Esophagus (tissue), 2 donors: Measurements from ENCODE around the gene DYSF. TPM values are rescaled to one million over a fixed set of nuclear protein-coding genes. Genes with fewer than 3 reads are reported as not detected.

Source experiments
- H3K27ac ChIP-seq, 2 donors: one replicate each; pipeline ENCODE4 v1.5.1; 2013; ENCODE audit warnings: low read depth in 2 of 2, mild to moderate bottlenecking in 2 of 2, inconsistent platforms in 1 of 2, low read length in 1 of 2, moderate library complexity in 1 of 2
- H3K27me3 ChIP-seq, 2 donors: one replicate each; pipeline ENCODE4 v1.6.1; 2013; ENCODE audit warnings: low read length in 2 of 2, control low read depth in 1 of 2, mild to moderate bottlenecking in 1 of 2; ENCODE audit not compliant: insufficient read depth in 2 of 2, control insufficient read depth in 1 of 2
- H3K36me3 ChIP-seq, 2 donors: one replicate each; pipeline ENCODE4 v1.6.1; 2013; ENCODE audit warnings: low read length in 1 of 2; ENCODE audit not compliant: control insufficient read depth in 2 of 2, insufficient read depth in 2 of 2
- H3K4me1 ChIP-seq, 2 donors: one replicate each; pipeline ENCODE4 v1.6.1; 2013; ENCODE audit warnings: low read length in 1 of 2; ENCODE audit not compliant: control insufficient read depth in 2 of 2, insufficient read depth in 2 of 2
- H3K4me3 ChIP-seq, 2 donors: one replicate each; pipeline ENCODE4 v1.5.1; 2013; ENCODE audit warnings: low read length in 2 of 2, mild to moderate bottlenecking in 2 of 2, low read depth in 1 of 2, moderate library complexity in 1 of 2
- H3K9me3 ChIP-seq, 2 donors: one replicate each; pipeline ENCODE4 v1.6.1; 2013; ENCODE audit warnings: mild to moderate bottlenecking in 2 of 2, low read depth in 1 of 2, low read length in 1 of 2, moderate library complexity in 1 of 2; ENCODE audit not compliant: control insufficient read depth in 2 of 2, insufficient read depth in 1 of 2
- WGBS, 2 donors: extraction: QIAGEN DNeasy Blood & Tissue Kit; methylation state at CpG; one replicate each; pipeline ENCODE4 v1.1.7; 2013; 5-methylcytosine and 5-hydroxymethylcytosine counted together
- polyA plus RNA-seq, 2 donors: library from polyadenylated mRNA; stranded (reverse); fragments of 200-250 nt; gene quantifications; one replicate each; pipeline ENCODE4 v1.2.3, GENCODE V29; 2013
- donor health status: healthy with polysubstance abuse.
- donor health status: Bipolar disorder and iron deficiency.

DYSF gene
- polyA plus RNA-seq, 2 donors, result 1.8 to 2.6 TPM

GRCh38 chr2:71685073-71685848 lies 231.9 kb downstream of the DYSF start:
- 87 to 89% methylated on average over 10 of the region's 10 CpGs for WGBS, 2 donors
- H3K27me3 ChIP-seq, result no peaks in the 10 kb centered on the region
- no peaks in the 10 kb centered on the region for H3K4me1 ChIP-seq
- H3K9me3 ChIP-seq, result no peaks in the 10 kb centered on the region
- H3K36me3 ChIP-seq, result peaks cover 0 to 2% of the 10 kb centered on the region in 2 donors
- H3K27ac ChIP-seq, result no peak overlapping the region
- no peak overlapping the region for H3K4me3 ChIP-seq

GRCh38 chr2:71685941-71686611 lies 232.7 kb downstream of the DYSF start:
- Histone ChIP-seq H3K36me3 (peaks cover 0 to 2% of the 10 kb centered on the region in 2 donors), H3K4me1 (no peaks in the 10 kb centered on the region), H3K27ac (no peak overlapping the region), H3K27me3 (no peaks in the 10 kb centered on the region), H3K4me3 (no peak overlapping the region), H3K9me3 (no peaks in the 10 kb centered on the region)
- WGBS, 2 donors, result 94 to 95% methylated on average over 13 of the region's 13 CpGs

GRCh38 chr2:71686781-71687180 lies 233.4 kb downstream of the DYSF start:
- H3K4me3 ChIP-seq, result no peak overlapping the region
- H3K9me3 ChIP-seq, result no peaks in the 10 kb centered on the region
- no peaks in the 10 kb centered on the region for H3K27me3 ChIP-seq
- H3K4me1 ChIP-seq, result no peaks in the 10 kb centered on the region
- H3K27ac ChIP-seq, result no peak overlapping the region
- 78 to 92% methylated on average over 6 of the region's 6 CpGs for WGBS, 2 donors
- peaks cover 0 to 2% of the 10 kb centered on the region in 2 donors for H3K36me3 ChIP-seq

- H3K27ac ChIP-seq, result no peak overlapping the region
- H3K9me3 ChIP-seq, result no peaks in the 10 kb centered on the region
- H3K36me3 ChIP-seq, result no peaks in the 10 kb centered on the region
- no peaks in the 10 kb centered on the region for H3K27me3 ChIP-seq
- WGBS, 2 donors, result 75 to 87% methylated on average over 10 of the region's 10 CpGs
- no peaks in the 10 kb centered on the region for H3K4me1 ChIP-seq
- no peak overlapping the region for H3K4me3 ChIP-seq
These were observed 234.1 kb downstream of the DYSF start for GRCh38 chr2:71687412-71687811.

GRCh38 chr2:71688530-71688929 lies 235.2 kb downstream of the DYSF start:
- H3K9me3 ChIP-seq, result no peaks in the 10 kb centered on the region
- H3K4me1 ChIP-seq, result no peaks in the 10 kb centered on the region
- no peak overlapping the region for H3K4me3 ChIP-seq
- no peak overlapping the region for H3K27ac ChIP-seq
- no peaks in the 10 kb centered on the region for H3K27me3 ChIP-seq
- WGBS, 2 donors, result 85 to 87% methylated on average over 7 of the region's 7 CpGs
- H3K36me3 ChIP-seq, result no peaks in the 10 kb centered on the region

GRCh38 chr2:71689393-71689792 lies 236.0 kb downstream of the DYSF start:
- H3K27ac ChIP-seq, result no peak overlapping the region
- no peaks in the 10 kb centered on the region for H3K36me3 ChIP-seq
- no peak overlapping the region for H3K4me3 ChIP-seq
- no peaks in the 10 kb centered on the region for H3K9me3 ChIP-seq
- H3K27me3 ChIP-seq, result no peaks in the 10 kb centered on the region
- H3K4me1 ChIP-seq, result no peaks in the 10 kb centered on the region
- WGBS, 2 donors, result 58 to 69% methylated on average over 2 of the region's 2 CpGs

GRCh38 chr2:71689968-71690834 lies 236.8 kb downstream of the DYSF start:
- H3K27ac ChIP-seq, result no peak overlapping the region
- no peaks in the 10 kb centered on the region for H3K27me3 ChIP-seq
- WGBS, 2 donors, result 88 to 90% methylated on average over 21 of the region's 21 CpGs
- no peaks in the 10 kb centered on the region for H3K9me3 ChIP-seq
- no peaks in the 10 kb centered on the region for H3K36me3 ChIP-seq
- no peaks in the 10 kb centered on the region for H3K4me1 ChIP-seq
- no peak overlapping the region for H3K4me3 ChIP-seq

GRCh38 chr2:71690876-71691475 lies 237.6 kb downstream of the DYSF start:
- Histone ChIP-seq H3K4me3 (no peak overlapping the region), H3K9me3 (no peaks in the 10 kb centered on the region), H3K4me1 (no peaks in the 10 kb centered on the region), H3K27ac (no peak overlapping the region), H3K27me3 (no peaks in the 10 kb centered on the region), H3K36me3 (no peaks in the 10 kb centered on the region)
- 75 to 81% methylated on average over 12 of the region's 12 CpGs for WGBS, 2 donors

- 65 to 66% methylated on average over 24 of the region's 24 CpGs for WGBS, 2 donors
- no peak overlapping the region for H3K27ac ChIP-seq
These were observed 238.5 kb downstream of the DYSF start for GRCh38 chr2:71691747-71692441.

More at GRCh38 chr2:71691747-71692441, 238.5 kb downstream of the DYSF start:
- H3K36me3 ChIP-seq, result no peaks in the 10 kb centered on the region
- H3K9me3 ChIP-seq, result no peaks in the 10 kb centered on the region
- H3K4me3 ChIP-seq, result no peak overlapping the region
- H3K4me1 ChIP-seq, result no peaks in the 10 kb centered on the region
- no peaks in the 10 kb centered on the region for H3K27me3 ChIP-seq
